ENCODE data around the gene PUSL1.
A peak's percentile ranks its signal among the peaks of the same experiment; 100 is the strongest.

GRCh38 chr1:1305300-1306069 lies 2.9 kb upstream of the PUSL1 start:
- TF ChIP-seq POLR2A (IDR thresholded peaks at IDR 0.05), result peak in 1 of 4 donors; percentile 38
- no peak for TF ChIP-seq CTCF (IDR thresholded peaks at IDR 0.05)
